GM12873 (cell line): Measurements from ENCODE around the gene IL21.

Experiments used
- CTCF ChIP-seq: IDR thresholded peaks from 2 replicates; pipeline ENCODE4 v1.5.1; 2012; ENCODE audit warnings: low read depth, mild to moderate bottlenecking, moderate library complexity, low read length, control low read depth; ENCODE audit not compliant: insufficient read depth; ENCODE audit errors: missing control alignments

The IL21 gene

GRCh38 chr4:122591196-122591595 is 29.7 kb downstream of the IL21 start:
- no peak for TF ChIP-seq CTCF

GRCh38 chr4:122588453-122589238 is 32.2 kb downstream of the IL21 start:
- no peak for TF ChIP-seq CTCF

GRCh38 chr4:122584519-122584918 is 36.3 kb downstream of the IL21 start:
- TF ChIP-seq CTCF = no peak

- no peak for TF ChIP-seq CTCF
These were observed 37.0 kb downstream of the IL21 start for GRCh38 chr4:122583906-122584305.

GRCh38 chr4:122577808-122578781 is 42.8 kb downstream of the IL21 start:
- TF ChIP-seq CTCF = peak; percentile 74

- no peak for TF ChIP-seq CTCF
These were observed 43.7 kb downstream of the IL21 start for GRCh38 chr4:122577189-122577553.
